HG03520 (cell line): ENCODE results near the gene IL6R.
"Not testable (repeated sequence)": the region's sequence is repeated elsewhere in the genome, so short reads cannot be mapped to it uniquely, and the experiment has no call there.

Source experiments
- ATAC-seq: cut with Tn5 transposase; IDR thresholded peaks from one replicate; pipeline ENCODE4 v1.9.1; 2021; ENCODE audit warnings: mild to moderate bottlenecking, moderate library complexity; ENCODE audit not compliant: unreplicated experiment

The IL6R gene

GRCh38 chr1:154406572-154406879 lies 1.4 kb downstream of the IL6R start:
- no peak for ATAC-seq

DNA sequence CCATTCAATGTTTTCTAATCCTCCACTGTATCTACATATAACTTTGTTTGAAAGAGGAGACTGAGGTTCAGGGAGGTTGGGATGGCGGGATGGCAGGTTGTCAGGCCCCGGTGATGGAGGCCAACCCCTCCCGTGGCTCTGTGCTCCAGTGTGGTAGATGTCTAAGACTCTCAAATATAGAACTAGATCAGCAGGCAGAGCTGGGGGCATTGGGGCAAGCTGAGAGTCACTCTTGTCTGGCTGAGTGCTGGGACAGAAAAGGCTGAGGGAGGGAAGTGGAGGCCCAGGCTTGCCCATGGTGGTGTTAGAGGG lies 1.7 kb downstream of the IL6R start:
- no peak for ATAC-seq

DNA sequence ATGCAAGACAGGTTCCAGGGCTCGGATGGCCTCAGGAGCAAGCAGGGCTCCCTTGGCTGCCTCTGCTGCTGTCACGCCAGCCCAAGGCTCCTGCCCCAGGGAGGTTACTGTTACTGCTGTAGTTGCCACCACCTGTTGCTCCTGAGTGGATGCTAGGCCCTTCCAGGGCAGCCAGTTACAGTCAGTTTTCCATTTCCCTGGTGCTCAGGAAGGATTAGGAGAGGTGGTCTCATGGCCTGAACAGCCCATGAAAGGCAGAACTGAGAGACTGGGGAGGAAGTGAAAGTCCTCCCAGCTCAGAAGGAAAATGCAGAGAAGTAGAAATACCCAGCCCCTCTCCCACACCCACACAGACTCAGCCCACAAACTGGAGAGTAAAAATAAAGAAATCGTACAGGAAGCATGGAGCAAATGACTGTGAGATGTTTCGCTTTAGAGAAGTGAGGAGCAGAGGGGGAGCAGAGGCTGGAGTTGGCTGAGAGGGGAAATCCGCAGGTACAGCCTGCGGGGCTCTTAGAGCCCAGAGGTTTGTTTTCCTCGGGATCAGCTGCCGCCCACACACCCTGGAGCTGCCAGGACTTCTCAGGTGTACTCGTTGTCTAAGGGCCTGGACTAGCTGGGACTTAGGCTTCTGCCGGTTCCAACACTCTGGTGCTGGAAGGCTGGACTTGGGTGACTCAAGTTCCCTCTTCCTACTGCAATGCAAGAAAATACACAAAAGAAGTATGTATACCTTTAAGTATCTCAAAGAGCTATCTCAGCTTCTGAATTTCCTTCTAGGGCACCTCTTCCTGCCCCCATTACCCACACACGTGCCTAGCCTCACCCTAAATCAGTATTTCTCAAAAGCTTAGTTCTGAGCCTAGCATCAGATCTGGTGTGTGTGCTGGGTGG lies 2.3 kb downstream of the IL6R start:
- no peak for ATAC-seq

- no peak for ATAC-seq
These were observed 3.1 kb downstream of the IL6R start for GRCh38 chr1:154408174-154408777.

- no peak for ATAC-seq
These were observed 5.2 kb downstream of the IL6R start for GRCh38 chr1:154410185-154410827.

DNA sequence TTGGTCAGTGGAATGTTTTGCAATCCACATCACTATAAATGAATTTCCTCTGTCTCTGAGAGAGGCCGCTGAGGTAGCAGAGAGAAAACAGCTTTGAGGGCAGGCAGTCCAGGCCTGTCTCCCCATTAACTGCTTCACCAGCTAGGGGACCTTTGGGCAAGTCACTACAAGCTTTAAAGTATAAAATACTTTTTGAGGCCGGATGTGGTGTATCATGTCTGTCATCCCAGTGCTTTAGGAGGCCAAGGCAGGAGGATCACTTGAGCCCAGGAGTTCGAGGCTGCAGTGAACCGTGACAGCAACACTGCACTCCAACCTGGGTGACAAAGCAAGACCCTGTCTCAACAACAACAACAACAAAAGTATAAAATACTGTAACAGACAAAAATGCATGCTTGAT lies 6.4 kb downstream of the IL6R start:
- ATAC-seq: no peak

GRCh38 chr1:154413177-154413783 lies 8.1 kb downstream of the IL6R start:
- no peak for ATAC-seq

- no peak for ATAC-seq
These were observed 9.5 kb downstream of the IL6R start for GRCh38 chr1:154414606-154415005.

- ATAC-seq: no peak
These were observed 11.6 kb downstream of the IL6R start for GRCh38 chr1:154416471-154417337.

GRCh38 chr1:154417338-154417608 lies 12.1 kb downstream of the IL6R start:
- no peak for ATAC-seq

DNA sequence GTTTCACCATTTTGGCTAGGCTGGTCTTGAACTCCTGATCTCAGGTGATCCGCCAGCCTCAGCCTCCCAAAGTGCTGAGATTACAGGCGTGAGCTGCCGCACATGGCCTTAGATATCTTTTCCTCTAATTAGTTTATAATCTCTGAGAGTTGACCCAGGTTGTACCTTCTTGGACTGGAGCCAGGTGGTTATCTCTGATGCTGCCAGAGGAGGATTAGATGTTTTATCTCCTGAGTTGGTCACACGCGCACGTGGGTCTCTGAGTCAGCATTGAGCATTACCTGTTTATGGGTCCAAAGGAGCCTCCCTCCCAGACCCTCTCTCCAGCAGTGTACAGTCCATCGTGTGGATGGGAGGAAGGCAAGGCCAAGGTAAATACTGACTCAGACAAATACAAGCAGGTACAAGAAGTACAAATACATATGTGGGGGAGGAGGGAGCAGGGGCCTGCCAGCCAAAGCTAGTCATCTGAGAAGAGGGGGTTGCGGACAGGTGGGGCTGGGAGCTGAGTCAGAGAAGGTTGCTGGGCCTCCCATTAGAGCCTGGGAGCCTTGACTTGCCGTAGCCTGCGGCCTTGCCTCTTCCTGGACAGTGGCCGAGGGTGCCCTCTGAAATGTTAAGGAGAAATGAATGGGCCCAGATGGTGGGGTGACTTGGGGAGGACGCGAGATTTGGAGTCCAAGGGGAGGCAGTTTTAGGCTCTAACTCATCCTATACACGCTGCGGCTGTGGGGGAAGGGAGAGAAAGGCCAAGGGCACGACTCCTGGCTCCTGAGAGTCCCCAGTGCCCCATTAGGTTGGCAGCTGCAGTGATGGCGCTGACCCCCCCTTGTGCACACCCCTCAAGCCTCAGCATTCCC lies 13.1 kb downstream of the IL6R start:
- ATAC-seq: no peak

GRCh38 chr1:154418923-154419619 lies 13.9 kb downstream of the IL6R start:
- ATAC-seq: no peak

DNA sequence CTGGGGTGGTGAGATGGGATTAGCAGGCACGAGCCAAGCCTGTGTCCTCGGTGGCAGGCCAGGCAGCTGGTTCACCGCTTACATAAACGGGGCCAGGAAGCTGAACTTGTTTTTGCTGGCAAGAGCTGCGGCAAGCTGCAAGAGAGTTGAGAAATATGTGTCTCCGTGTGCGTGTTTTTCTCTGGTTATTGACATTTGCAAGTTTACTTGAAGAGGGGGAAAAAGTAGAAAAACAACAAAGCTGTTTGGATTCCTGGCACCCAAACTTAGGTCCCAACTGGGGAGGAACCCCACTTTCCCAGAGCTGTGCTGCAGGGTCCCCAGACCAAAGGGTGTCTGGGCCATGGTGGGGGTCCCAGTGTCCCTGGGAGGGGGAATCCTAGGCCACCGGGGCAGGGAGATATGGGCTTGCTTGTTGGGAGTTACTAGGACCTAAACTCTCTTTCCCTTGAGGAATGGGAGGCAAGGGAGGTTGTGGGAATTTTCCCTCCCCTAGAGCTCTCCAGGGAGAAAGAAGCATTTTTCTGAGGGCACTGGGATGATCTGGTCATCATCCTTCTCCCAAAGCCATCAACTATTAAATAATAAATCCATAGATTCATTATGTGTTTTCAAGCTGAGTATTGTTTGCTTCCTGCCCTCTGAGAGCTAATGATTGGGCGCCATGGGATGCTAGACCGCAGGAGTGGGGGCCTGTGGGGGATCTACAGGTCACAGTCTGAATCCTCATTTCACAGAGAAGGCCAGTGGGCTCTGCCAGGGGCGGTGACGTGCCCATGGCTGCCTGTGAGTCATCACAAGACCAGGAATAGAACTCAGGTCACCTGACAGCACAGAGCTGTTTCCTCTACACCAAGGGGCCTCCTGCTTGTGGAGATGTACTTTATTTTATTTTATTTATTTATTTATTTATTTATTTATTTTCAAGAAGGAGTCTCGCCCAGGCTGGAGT lies 14.8 kb downstream of the IL6R start:
- ATAC-seq: no peak

DNA sequence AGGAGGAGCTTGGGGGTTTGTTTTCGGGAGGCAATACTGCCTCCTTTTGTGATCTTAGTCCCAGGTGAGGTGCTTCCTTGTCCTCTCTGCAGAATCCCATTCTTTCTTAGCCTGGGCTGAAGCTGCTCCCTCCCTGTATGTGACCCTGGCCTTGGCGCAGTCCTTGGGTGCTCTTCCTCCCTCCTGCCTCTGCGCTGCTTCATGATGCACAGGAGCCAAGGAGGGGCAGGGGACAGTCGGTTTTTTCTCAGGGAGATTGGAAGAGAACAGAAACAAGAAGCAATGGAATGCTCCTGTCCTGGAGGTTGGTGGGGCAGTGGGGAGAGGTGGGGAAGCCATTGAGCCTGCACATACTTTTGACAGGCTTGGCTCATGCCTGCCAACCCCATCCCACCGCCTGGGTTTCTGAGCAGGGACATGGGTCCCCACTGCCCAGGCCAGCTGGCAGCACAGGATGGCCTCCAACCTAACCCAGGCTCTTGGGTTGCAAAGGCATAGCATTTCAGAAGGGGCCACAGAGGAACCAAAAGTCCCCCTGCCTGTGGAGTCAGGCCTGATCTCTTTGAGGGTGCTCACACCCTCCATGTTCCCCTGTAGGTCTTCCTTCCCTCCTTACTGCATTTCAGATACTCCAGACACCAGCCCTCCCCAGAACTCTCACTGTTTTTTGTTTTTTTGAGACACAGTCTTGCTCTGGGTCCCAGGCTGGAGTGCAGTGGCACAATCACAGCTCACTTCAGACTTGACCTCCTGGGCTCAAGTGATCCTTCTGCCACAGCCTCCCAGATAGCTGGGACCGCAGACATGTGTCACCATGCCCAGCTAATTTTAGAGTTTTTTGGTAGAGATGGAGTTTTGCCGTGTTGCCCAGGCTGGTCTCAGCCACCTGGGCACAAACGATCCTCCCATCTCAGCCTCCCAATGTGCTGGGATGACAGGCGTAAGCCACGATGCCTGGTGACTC lies 16.1 kb downstream of the IL6R start:
- ATAC-seq: no peak

- ATAC-seq: not testable (repeated sequence)
These were observed 16.9 kb downstream of the IL6R start for GRCh38 chr1:154422049-154422448.

DNA sequence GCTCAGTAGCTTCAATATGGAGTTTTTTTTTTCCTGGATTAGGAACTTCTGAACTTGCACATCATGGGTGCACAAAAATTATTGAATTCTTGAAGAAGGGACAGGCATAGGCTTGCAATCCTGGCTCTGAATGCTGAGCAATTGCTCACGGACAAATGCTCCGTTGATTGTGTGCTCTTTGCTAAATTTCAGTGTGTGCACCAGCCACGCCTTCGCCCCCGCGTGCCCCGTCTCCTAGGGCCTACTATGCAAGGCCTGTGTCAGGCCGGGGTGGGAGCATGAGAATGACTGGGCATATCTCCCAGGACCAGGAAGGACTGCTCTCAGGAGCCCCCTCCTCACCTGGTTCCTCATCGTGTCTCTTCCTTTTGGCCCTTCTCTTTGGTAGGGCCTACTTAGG lies 17.4 kb downstream of the IL6R start:
- no peak for ATAC-seq

- ATAC-seq: no peak
These were observed 18.3 kb downstream of the IL6R start for GRCh38 chr1:154423304-154423987.
